Uterus (tissue), 4 donors: ENCODE results near the gene OR2AT4. TPM values are rescaled to one million over a fixed set of nuclear protein-coding genes. Genes with fewer than 3 reads are reported as not detected.

Experiments
- DNase-seq, 2 donors: peaks; one replicate each; pipeline ENCODE4 v3.0.0-alpha.2; 2019 to 2020
- H3K27ac ChIP-seq, 2 donors: fragments of 200-600 bp; sonication (generic); 1 replicate in 1 of 2; 2 replicates in 1 of 2; pipeline ENCODE4 v1.5.1; 2016 to 2018
- H3K27me3 ChIP-seq, 2 donors: fragments of 200-600 bp; sonication (generic); one replicate each; pipeline ENCODE4 v1.5.1; 2018 to 2019; ENCODE audit warnings: control low read depth in 1 of 2
- H3K36me3 ChIP-seq, 2 donors: fragments of 200-600 bp; sonication (generic); one replicate each; pipeline ENCODE4 v1.5.1; 2019; ENCODE audit warnings: control low read depth in 1 of 2
- H3K4me1 ChIP-seq, 2 donors: fragments of 200-600 bp; sonication (generic); one replicate each; pipeline ENCODE4 v1.5.1; 2018 to 2019; ENCODE audit warnings: control low read depth in 1 of 2
- H3K4me3 ChIP-seq, 2 donors: fragments of 200-600 bp; sonication (generic); 1 replicate in 1 of 2; 2 replicates in 1 of 2; pipeline ENCODE4 v1.5.1; 2018 to 2019; ENCODE audit warnings: mild to moderate bottlenecking in 1 of 2
- H3K9me3 ChIP-seq, 2 donors: fragments of 200-600 bp; sonication (generic); one replicate each; pipeline ENCODE4 v1.5.1; 2019; ENCODE audit warnings: control low read depth in 1 of 2
- POLR2A ChIP-seq, 2 donors: fragments of 450-650 bp; IDR thresholded peaks; one replicate each; pipeline ENCODE4 v1.6.1; 2016; ENCODE audit warnings: antibody characterized with exemption in 2 of 2, mild to moderate bottlenecking in 1 of 2, moderate library complexity in 1 of 2
- intact Hi-C: fragments of 100-400 bp; cut with DNase I; formaldehyde crosslinking; loops from one replicate; pipeline ENCODE4 v1.15.1; 2023; ENCODE audit warnings: low total_unique reads
- total RNA-seq, 4 donors: library from RNA; depleted of rRNA in 3 of 4; stranded (reverse); fragments of >200 nt in 3 of 4; gene quantifications; one replicate each; pipeline versions ENCODE4 v1.1.0 to v1.2.4, GENCODE V29; 2014 to 2023
- TF ChIP-seq, protein P1 (sequence below), 4 experiments: fragments of 200-600 bp in 2 of 4; fragments of 450-650 bp in 2 of 4; sonication (generic) in 2 of 4; IDR thresholded peaks; one replicate each; pipeline ENCODE4 v1.5.1; 2016 to 2019; ENCODE audit warnings: antibody characterized with exemption in 4 of 4, mild to moderate bottlenecking in 2 of 4, moderate library complexity in 1 of 4
- donor health status: DM: yes; HTN: yes; CAD: no.

Gene OR2AT4
- total RNA-seq, 4 donors from 2014 or later = not detected

DNA sequence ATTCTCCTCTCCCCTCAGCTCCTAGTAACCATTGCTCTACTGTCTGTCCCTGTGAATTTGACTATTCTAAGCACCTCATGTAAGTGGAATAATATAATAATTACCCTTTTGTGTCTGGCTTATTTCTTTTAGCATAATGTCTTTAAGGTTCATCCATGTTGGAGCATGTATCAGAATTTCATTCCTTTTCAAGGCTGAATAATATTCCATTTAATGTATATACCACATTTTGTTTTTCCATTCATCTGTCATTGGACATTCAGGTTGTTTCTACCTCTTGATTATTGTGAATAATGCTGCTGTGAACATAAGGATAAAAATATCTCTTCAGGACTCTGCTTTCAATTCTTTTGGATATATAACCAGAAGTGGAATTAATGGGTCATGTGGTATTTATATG lies 28.1 kb downstream of the OR2AT4 start:
- TF ChIP-seq POLR2A (IDR thresholded peaks at IDR 0.05) = no peak
- no peaks in the 10 kb centered on the region for H3K36me3 ChIP-seq
- H3K4me3 ChIP-seq = no peak overlapping the region
- H3K9me3 ChIP-seq = no peaks in the 10 kb centered on the region
- H3K27me3 ChIP-seq = no peaks in the 10 kb centered on the region
- intact Hi-C loops = no loop called here
- DNase-seq = no peak
- H3K4me1 ChIP-seq = no peaks in the 10 kb centered on the region
- H3K27ac ChIP-seq = no peak overlapping the region

DNA sequence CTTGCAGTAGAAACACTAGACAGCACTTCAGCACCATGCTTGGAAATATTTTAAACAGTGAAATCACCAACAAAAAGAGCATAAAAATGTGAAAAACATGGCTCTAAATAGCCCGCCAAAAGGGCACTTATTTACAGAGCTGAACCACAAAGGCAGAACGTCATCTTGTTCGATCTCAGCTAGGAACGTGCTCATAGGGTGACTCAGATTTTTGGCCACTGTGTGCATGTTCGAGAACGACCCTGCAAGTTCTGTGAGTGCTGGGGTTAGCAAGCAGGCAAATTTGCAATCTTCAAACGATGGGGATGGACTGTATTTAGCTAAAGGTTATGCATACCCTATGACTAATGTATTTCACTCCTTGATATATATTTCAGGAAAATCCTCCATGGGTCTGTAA lies 30.6 kb downstream of the OR2AT4 start:
- Histone ChIP-seq H3K27ac (no peak overlapping the region), H3K27me3 (no peaks in the 10 kb centered on the region), H3K4me1 (no peaks in the 10 kb centered on the region), H3K9me3 (no peaks in the 10 kb centered on the region), H3K4me3 (no peak overlapping the region), H3K36me3 (no peaks in the 10 kb centered on the region)
- DNase-seq = no peak
- intact Hi-C loops = no loop called here
- TF ChIP-seq, protein P1, sequence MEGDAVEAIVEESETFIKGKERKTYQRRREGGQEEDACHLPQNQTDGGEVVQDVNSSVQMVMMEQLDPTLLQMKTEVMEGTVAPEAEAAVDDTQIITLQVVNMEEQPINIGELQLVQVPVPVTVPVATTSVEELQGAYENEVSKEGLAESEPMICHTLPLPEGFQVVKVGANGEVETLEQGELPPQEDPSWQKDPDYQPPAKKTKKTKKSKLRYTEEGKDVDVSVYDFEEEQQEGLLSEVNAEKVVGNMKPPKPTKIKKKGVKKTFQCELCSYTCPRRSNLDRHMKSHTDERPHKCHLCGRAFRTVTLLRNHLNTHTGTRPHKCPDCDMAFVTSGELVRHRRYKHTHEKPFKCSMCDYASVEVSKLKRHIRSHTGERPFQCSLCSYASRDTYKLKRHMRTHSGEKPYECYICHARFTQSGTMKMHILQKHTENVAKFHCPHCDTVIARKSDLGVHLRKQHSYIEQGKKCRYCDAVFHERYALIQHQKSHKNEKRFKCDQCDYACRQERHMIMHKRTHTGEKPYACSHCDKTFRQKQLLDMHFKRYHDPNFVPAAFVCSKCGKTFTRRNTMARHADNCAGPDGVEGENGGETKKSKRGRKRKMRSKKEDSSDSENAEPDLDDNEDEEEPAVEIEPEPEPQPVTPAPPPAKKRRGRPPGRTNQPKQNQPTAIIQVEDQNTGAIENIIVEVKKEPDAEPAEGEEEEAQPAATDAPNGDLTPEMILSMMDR (IDR thresholded peaks at IDR 0.05) = no peak
- no peak for TF ChIP-seq POLR2A (IDR thresholded peaks at IDR 0.05)

DNA sequence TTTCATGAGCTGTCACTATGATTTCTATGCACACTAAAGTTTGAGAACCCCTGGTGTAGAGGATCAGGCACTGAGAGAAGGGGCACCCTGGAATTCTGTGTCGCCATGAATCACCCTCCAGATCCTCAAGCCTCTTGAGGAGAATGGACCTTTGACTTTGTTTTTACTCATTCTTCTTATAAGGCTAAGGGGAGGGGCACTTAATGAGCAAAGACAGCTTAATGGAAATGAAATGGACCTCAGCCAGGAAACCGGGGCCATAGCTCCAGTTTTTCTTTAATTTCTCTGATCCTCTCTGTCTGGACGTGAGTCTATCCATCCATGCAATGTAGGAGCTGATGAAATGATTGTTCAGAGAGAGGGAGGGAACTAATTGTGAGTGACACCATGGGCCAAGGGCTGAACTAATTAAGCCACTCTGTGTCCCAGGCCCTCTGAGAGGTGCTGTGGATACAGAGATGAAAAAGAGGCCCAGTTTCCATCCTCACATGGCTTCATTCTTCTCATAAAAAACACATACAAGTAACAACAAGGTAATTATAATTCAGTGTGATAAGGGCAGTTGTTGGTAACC lies 32.8 kb downstream of the OR2AT4 start:
- Histone ChIP-seq H3K27me3 (no peaks in the 10 kb centered on the region), H3K27ac (no peak overlapping the region), H3K4me3 (no peak overlapping the region), H3K4me1 (no peaks in the 10 kb centered on the region), H3K36me3 (no peaks in the 10 kb centered on the region), H3K9me3 (no peaks in the 10 kb centered on the region)
- intact Hi-C loops = no loop called here
- TF ChIP-seq POLR2A (IDR thresholded peaks at IDR 0.05) = no peak
- TF ChIP-seq, protein P1 (IDR thresholded peaks at IDR 0.05) = no peak
- no peak for DNase-seq

DNA sequence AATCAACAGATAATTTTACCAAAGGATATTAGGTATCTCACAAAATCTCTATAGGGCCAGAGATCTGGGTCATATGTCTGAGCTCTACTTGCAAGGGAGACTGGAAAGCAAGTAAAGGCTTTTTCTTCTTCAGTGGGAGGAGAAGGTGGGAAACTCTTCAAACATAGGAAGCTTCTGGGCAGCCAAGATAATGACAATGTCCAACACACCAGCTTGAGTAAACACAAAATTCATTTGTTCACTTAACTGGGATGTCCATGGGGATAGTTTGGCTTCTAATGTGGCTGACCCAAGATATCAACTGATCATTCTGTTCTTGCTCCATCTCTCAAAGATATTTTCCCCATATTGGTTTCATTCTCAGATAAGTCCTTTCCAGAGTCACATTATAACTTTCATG lies 37.4 kb downstream of the OR2AT4 start:
- no peaks in the 10 kb centered on the region for H3K27me3 ChIP-seq
- no peak for DNase-seq
- no peaks in the 10 kb centered on the region for H3K9me3 ChIP-seq
- no peak overlapping the region for H3K27ac ChIP-seq
- no peak for TF ChIP-seq POLR2A (IDR thresholded peaks at IDR 0.05)
- TF ChIP-seq, protein P1 (IDR thresholded peaks at IDR 0.05) = no peak
- H3K36me3 ChIP-seq = no peaks in the 10 kb centered on the region
- H3K4me1 ChIP-seq = no peaks in the 10 kb centered on the region
- intact Hi-C loops = no loop called here
- H3K4me3 ChIP-seq = no peak overlapping the region

DNA sequence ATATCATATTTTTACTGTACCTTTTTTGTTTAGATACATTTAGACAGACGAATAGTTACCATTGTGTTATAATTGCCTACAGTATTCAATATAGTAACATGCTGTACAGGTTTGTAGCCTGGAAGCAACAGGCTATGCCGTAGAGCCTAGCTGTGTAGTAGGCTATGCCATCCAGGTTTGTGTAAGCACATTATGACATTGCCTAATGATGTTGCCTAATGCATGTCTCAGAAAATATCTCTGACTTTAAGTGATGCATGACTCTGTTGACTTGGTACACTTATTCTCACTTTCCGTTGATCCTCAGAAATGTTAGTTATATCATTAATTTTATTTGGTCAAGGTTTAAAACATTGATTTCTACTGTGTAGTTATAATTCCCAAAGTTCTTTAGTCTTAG lies 39.9 kb downstream of the OR2AT4 start:
- intact Hi-C loops = no loop called here
- Histone ChIP-seq H3K9me3 (peaks cover 0 to 3% of the 10 kb centered on the region in 2 donors), H3K36me3 (no peaks in the 10 kb centered on the region), H3K4me3 (no peak overlapping the region), H3K4me1 (no peaks in the 10 kb centered on the region), H3K27ac (no peak overlapping the region), H3K27me3 (no peaks in the 10 kb centered on the region)
- TF ChIP-seq, protein P1 (IDR thresholded peaks at IDR 0.05) = no peak
- no peak for TF ChIP-seq POLR2A (IDR thresholded peaks at IDR 0.05)
- no peak for DNase-seq

GRCh38 chr11:75055511-75055910 lies 41.2 kb downstream of the OR2AT4 start:
- DNase-seq = no peak
- H3K27me3 ChIP-seq = no peaks in the 10 kb centered on the region
- H3K4me1 ChIP-seq = no peaks in the 10 kb centered on the region
- no peak for TF ChIP-seq POLR2A (IDR thresholded peaks at IDR 0.05)
- TF ChIP-seq, protein P1 (IDR thresholded peaks at IDR 0.05) = no peak
- no peak overlapping the region for H3K4me3 ChIP-seq
- intact Hi-C loops = no loop called here
- H3K27ac ChIP-seq = no peak overlapping the region
- H3K36me3 ChIP-seq = no peaks in the 10 kb centered on the region
- peaks cover 0 to 3% of the 10 kb centered on the region in 2 donors for H3K9me3 ChIP-seq
